ENCODE measurements around the gene HDAC9.

The HDAC9 gene

DNA sequence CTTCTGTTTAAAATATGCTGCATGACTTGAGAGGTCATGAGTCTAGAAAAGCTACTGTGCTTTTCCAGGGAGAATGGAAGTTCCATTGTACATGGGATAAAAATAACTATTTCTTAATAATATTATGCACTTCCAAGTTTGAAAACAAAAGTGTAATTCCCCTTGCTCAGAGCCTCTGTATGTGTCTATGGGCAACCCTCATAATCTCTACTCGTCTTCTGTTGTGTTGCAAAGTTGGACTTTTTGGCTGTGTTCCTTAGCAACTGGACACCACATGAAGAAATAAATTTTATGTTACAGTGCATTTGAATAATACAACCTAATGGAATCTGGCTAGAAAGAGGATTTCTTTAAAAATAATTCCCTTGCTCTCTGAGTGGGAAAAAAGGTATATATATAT lies 379.3 kb downstream of the HDAC9 start:
- no peak for DNase-seq
- no peak overlapping the region for H3K4ac ChIP-seq (ENCODE audit: low read depth, low read length)
- H2AK5ac ChIP-seq (ENCODE audit: low read length): no peak overlapping the region
- H4K5ac ChIP-seq (ENCODE audit: low read length): no peak overlapping the region
- H3K36me3 ChIP-seq (ENCODE audit: control insufficient read depth, insufficient read depth, low read length): no peaks in the 10 kb centered on the region
- H3K9ac ChIP-seq (ENCODE audit: low read length): no peak overlapping the region
- H3K27me3 ChIP-seq (ENCODE audit: insufficient read depth, low read length, poor library complexity): no peaks in the 10 kb centered on the region
- no peak overlapping the region for H2BK5ac ChIP-seq (ENCODE audit: low read length)
- WGBS (ENCODE audit: extremely low coverage, insufficient coverage, low lambda C conversion rate): no CpG with 5 or more reads among the region's 1 CpG
- no peak overlapping the region for H3K56ac ChIP-seq (ENCODE audit: low read length)
- no peaks in the 10 kb centered on the region for H3K79me1 ChIP-seq (ENCODE audit: low read length)
- no peaks in the 10 kb centered on the region for H3K79me2 ChIP-seq (ENCODE audit: control insufficient read depth, insufficient read depth, low read length)
- H3K4me1 ChIP-seq (ENCODE audit: control insufficient read depth, low read depth, low read length): no peaks in the 10 kb centered on the region
- no peak overlapping the region for H4K8ac ChIP-seq (ENCODE audit: low read depth, low read length)
- no peak overlapping the region for H3K27ac ChIP-seq (ENCODE audit: low read depth, low read length)
- no peak overlapping the region for H3K4me2 ChIP-seq (ENCODE audit: low read length)
- H2BK15ac ChIP-seq (replicated peaks; ENCODE audit: low read depth): no peak overlapping the region
- H3K23ac ChIP-seq (ENCODE audit: low read length): no peak overlapping the region
- H3K18ac ChIP-seq (ENCODE audit: low read length): no peak overlapping the region
- H2BK120ac ChIP-seq (ENCODE audit: low read depth, low read length): no peak overlapping the region
- H3K4me3 ChIP-seq (ENCODE audit: low read length): no peak overlapping the region

DNA sequence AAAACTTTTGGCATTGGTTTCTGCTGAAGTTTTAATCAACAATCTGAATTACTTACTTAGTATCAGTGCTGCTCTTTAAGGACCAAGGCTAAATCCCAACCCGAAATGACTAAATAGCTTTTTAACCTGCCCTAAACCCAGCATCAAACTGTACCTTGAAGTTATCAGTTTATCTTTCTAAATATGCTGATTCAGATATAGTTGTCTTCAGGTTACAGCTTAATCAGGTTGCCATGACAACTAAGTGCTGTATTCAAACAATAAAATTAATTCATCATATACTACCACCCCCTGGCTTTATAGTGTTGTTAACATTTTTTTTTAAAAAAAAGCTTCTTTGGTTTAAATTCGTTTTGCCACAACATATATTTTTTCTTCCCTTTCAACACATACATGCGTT lies 382.3 kb downstream of the HDAC9 start:
- no CpG with 5 or more reads among the region's 3 CpGs for WGBS (ENCODE audit: extremely low coverage, insufficient coverage, low lambda C conversion rate)
- Histone ChIP-seq H3K4me2 (ENCODE audit: low read length) (no peak overlapping the region), H3K56ac (ENCODE audit: low read length) (no peak overlapping the region)

GRCh38 chr7:18886832-18887231 lies 391.3 kb downstream of the HDAC9 start:
- Histone ChIP-seq H2BK5ac (ENCODE audit: low read length) (no peak overlapping the region), H3K4me3 (ENCODE audit: low read length) (no peak overlapping the region), H3K9ac (ENCODE audit: low read length) (no peak overlapping the region), H3K18ac (ENCODE audit: low read length) (no peak overlapping the region), H4K5ac (ENCODE audit: low read length) (no peak overlapping the region), H3K4me1 (ENCODE audit: control insufficient read depth, low read depth, low read length) (no peaks in the 10 kb centered on the region), H2AK5ac (ENCODE audit: low read length) (no peak overlapping the region), H3K36me3 (ENCODE audit: control insufficient read depth, insufficient read depth, low read length) (no peaks in the 10 kb centered on the region), H3K79me1 (ENCODE audit: low read length) (no peaks in the 10 kb centered on the region), H2BK15ac (replicated peaks; ENCODE audit: low read depth) (no peak overlapping the region), H4K8ac (ENCODE audit: low read depth, low read length) (no peak overlapping the region), H3K27ac (ENCODE audit: low read depth, low read length) (no peak overlapping the region), H3K79me2 (ENCODE audit: control insufficient read depth, insufficient read depth, low read length) (no peaks in the 10 kb centered on the region), H3K56ac (ENCODE audit: low read length) (no peak overlapping the region), H3K4me2 (ENCODE audit: low read length) (no peak overlapping the region), H3K4ac (ENCODE audit: low read depth, low read length) (no peak overlapping the region), H3K23ac (ENCODE audit: low read length) (no peak overlapping the region), H2BK120ac (ENCODE audit: low read depth, low read length) (no peak overlapping the region), H3K27me3 (ENCODE audit: insufficient read depth, low read length, poor library complexity) (no peaks in the 10 kb centered on the region)
- DNase-seq: no peak
- WGBS (ENCODE audit: extremely low coverage, insufficient coverage, low lambda C conversion rate): no CpG with 5 or more reads among the region's 4 CpGs

More for the DNA sequence above, 382.3 kb downstream of the HDAC9 start:
- Histone ChIP-seq H2AK5ac (ENCODE audit: low read length) (no peak overlapping the region), H4K5ac (ENCODE audit: low read length) (no peak overlapping the region), H3K4ac (ENCODE audit: low read depth, low read length) (no peak overlapping the region), H3K23ac (ENCODE audit: low read length) (no peak overlapping the region), H3K9ac (ENCODE audit: low read length) (no peak overlapping the region), H3K4me1 (ENCODE audit: control insufficient read depth, low read depth, low read length) (no peaks in the 10 kb centered on the region), H2BK15ac (replicated peaks; ENCODE audit: low read depth) (no peak overlapping the region), H3K79me1 (ENCODE audit: low read length) (no peaks in the 10 kb centered on the region), H4K8ac (ENCODE audit: low read depth, low read length) (no peak overlapping the region), H3K27me3 (ENCODE audit: insufficient read depth, low read length, poor library complexity) (no peaks in the 10 kb centered on the region), H2BK120ac (ENCODE audit: low read depth, low read length) (no peak overlapping the region), H2BK5ac (ENCODE audit: low read length) (no peak overlapping the region), H3K36me3 (ENCODE audit: control insufficient read depth, insufficient read depth, low read length) (no peaks in the 10 kb centered on the region), H3K27ac (ENCODE audit: low read depth, low read length) (no peak overlapping the region), H3K79me2 (ENCODE audit: control insufficient read depth, insufficient read depth, low read length) (no peaks in the 10 kb centered on the region), H3K4me3 (ENCODE audit: low read length) (no peak overlapping the region), H3K18ac (ENCODE audit: low read length) (no peak overlapping the region)
- DNase-seq: no peak

DNA sequence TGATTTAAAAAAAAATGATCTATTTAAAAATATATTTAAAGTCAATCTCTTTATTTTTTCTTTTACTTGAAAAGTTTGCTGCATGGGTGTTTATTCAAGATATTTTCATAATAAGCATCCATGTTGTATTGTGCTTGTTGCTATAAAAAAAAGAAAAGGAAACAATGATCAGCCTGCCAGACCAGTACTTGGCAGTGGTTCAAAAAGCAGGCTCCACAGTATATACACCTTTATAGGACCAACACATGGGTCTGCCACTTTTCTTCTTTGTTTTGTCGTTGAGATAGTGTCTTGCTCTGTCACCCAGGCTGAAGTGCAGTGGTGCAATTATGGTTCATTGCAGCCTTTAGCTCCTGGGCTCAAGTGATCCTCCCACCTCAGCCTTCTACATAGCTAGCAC lies 393.9 kb downstream of the HDAC9 start:
- no peak overlapping the region for H3K18ac ChIP-seq (ENCODE audit: low read length)
- H3K79me1 ChIP-seq (ENCODE audit: low read length): no peaks in the 10 kb centered on the region
- H4K8ac ChIP-seq (ENCODE audit: low read depth, low read length): no peak overlapping the region
- H3K4ac ChIP-seq (ENCODE audit: low read depth, low read length): no peak overlapping the region
- no peak overlapping the region for H2BK5ac ChIP-seq (ENCODE audit: low read length)
- H2AK5ac ChIP-seq (ENCODE audit: low read length): no peak overlapping the region
- WGBS (ENCODE audit: extremely low coverage, insufficient coverage, low lambda C conversion rate): no CpG with 5 or more reads among the region's 1 CpG
- no peak overlapping the region for H3K9ac ChIP-seq (ENCODE audit: low read length)
- no peaks in the 10 kb centered on the region for H3K27me3 ChIP-seq (ENCODE audit: insufficient read depth, low read length, poor library complexity)
- no peaks in the 10 kb centered on the region for H3K36me3 ChIP-seq (ENCODE audit: control insufficient read depth, insufficient read depth, low read length)
- H4K5ac ChIP-seq (ENCODE audit: low read length): no peak overlapping the region
- H2BK15ac ChIP-seq (replicated peaks; ENCODE audit: low read depth): no peak overlapping the region
- no peak overlapping the region for H2BK120ac ChIP-seq (ENCODE audit: low read depth, low read length)
- no peak overlapping the region for H3K4me3 ChIP-seq (ENCODE audit: low read length)
- DNase-seq: no peak
- H3K4me1 ChIP-seq (ENCODE audit: control insufficient read depth, low read depth, low read length): peaks cover 2% of the 10 kb centered on the region
- H3K27ac ChIP-seq (ENCODE audit: low read depth, low read length): no peak overlapping the region
- H3K4me2 ChIP-seq (ENCODE audit: low read length): no peak overlapping the region
- no peaks in the 10 kb centered on the region for H3K79me2 ChIP-seq (ENCODE audit: control insufficient read depth, insufficient read depth, low read length)
- no peak overlapping the region for H3K56ac ChIP-seq (ENCODE audit: low read length)
- H3K23ac ChIP-seq (ENCODE audit: low read length): no peak overlapping the region

GRCh38 chr7:18890134-18890533 lies 394.6 kb downstream of the HDAC9 start:
- Histone ChIP-seq H3K56ac (ENCODE audit: low read length) (no peak overlapping the region), H3K4me3 (ENCODE audit: low read length) (no peak overlapping the region), H3K18ac (ENCODE audit: low read length) (no peak overlapping the region), H3K4ac (ENCODE audit: low read depth, low read length) (no peak overlapping the region), H3K79me2 (ENCODE audit: control insufficient read depth, insufficient read depth, low read length) (no peaks in the 10 kb centered on the region), H2BK120ac (ENCODE audit: low read depth, low read length) (no peak overlapping the region), H3K36me3 (ENCODE audit: control insufficient read depth, insufficient read depth, low read length) (no peaks in the 10 kb centered on the region), H3K27me3 (ENCODE audit: insufficient read depth, low read length, poor library complexity) (no peaks in the 10 kb centered on the region), H3K4me1 (ENCODE audit: control insufficient read depth, low read depth, low read length) (peaks cover 2% of the 10 kb centered on the region), H3K4me2 (ENCODE audit: low read length) (no peak overlapping the region), H3K79me1 (ENCODE audit: low read length) (no peaks in the 10 kb centered on the region), H3K23ac (ENCODE audit: low read length) (no peak overlapping the region), H2BK15ac (replicated peaks; ENCODE audit: low read depth) (no peak overlapping the region), H4K5ac (ENCODE audit: low read length) (no peak overlapping the region), H3K27ac (ENCODE audit: low read depth, low read length) (no peak overlapping the region), H2BK5ac (ENCODE audit: low read length) (no peak overlapping the region), H2AK5ac (ENCODE audit: low read length) (no peak overlapping the region), H4K8ac (ENCODE audit: low read depth, low read length) (no peak overlapping the region), H3K9ac (ENCODE audit: low read length) (no peak overlapping the region)
- no peak for DNase-seq
- no CpG with 5 or more reads among the region's 2 CpGs for WGBS (ENCODE audit: extremely low coverage, insufficient coverage, low lambda C conversion rate)

GRCh38 chr7:18890885-18891621 lies 395.5 kb downstream of the HDAC9 start:
- Histone ChIP-seq H2BK5ac (ENCODE audit: low read length) (no peak overlapping the region), H3K23ac (ENCODE audit: low read length) (no peak overlapping the region), H3K27me3 (ENCODE audit: insufficient read depth, low read length, poor library complexity) (no peaks in the 10 kb centered on the region), H3K79me1 (ENCODE audit: low read length) (no peaks in the 10 kb centered on the region), H3K18ac (ENCODE audit: low read length) (no peak overlapping the region), H2BK120ac (ENCODE audit: low read depth, low read length) (no peak overlapping the region), H3K4me3 (ENCODE audit: low read length) (no peak overlapping the region), H4K5ac (ENCODE audit: low read length) (no peak overlapping the region), H3K9ac (ENCODE audit: low read length) (no peak overlapping the region), H2BK15ac (replicated peaks; ENCODE audit: low read depth) (peak overlapping the region; percentile 74), H3K4me1 (ENCODE audit: control insufficient read depth, low read depth, low read length) (peaks cover 2% of the 10 kb centered on the region), H3K4me2 (ENCODE audit: low read length) (no peak overlapping the region), H3K79me2 (ENCODE audit: control insufficient read depth, insufficient read depth, low read length) (no peaks in the 10 kb centered on the region), H3K4ac (ENCODE audit: low read depth, low read length) (no peak overlapping the region), H3K36me3 (ENCODE audit: control insufficient read depth, insufficient read depth, low read length) (no peaks in the 10 kb centered on the region), H3K27ac (ENCODE audit: low read depth, low read length) (no peak overlapping the region), H2AK5ac (ENCODE audit: low read length) (no peak overlapping the region), H3K56ac (ENCODE audit: low read length) (no peak overlapping the region), H4K8ac (ENCODE audit: low read depth, low read length) (no peak overlapping the region)
- DNase-seq: peak; percentile 40
- no CpG with 5 or more reads among the region's 4 CpGs for WGBS (ENCODE audit: extremely low coverage, insufficient coverage, low lambda C conversion rate)

Data from mesendoderm (in vitro differentiated cells).